Measurements from ENCODE around the gene SUCNR1.
"Not testable (repeated sequence)": the region's sequence is repeated elsewhere in the genome, so short reads cannot be mapped to it uniquely, and the experiment has no call there.

The SUCNR1 gene, protein sequence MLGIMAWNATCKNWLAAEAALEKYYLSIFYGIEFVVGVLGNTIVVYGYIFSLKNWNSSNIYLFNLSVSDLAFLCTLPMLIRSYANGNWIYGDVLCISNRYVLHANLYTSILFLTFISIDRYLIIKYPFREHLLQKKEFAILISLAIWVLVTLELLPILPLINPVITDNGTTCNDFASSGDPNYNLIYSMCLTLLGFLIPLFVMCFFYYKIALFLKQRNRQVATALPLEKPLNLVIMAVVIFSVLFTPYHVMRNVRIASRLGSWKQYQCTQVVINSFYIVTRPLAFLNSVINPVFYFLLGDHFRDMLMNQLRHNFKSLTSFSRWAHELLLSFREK

DNA sequence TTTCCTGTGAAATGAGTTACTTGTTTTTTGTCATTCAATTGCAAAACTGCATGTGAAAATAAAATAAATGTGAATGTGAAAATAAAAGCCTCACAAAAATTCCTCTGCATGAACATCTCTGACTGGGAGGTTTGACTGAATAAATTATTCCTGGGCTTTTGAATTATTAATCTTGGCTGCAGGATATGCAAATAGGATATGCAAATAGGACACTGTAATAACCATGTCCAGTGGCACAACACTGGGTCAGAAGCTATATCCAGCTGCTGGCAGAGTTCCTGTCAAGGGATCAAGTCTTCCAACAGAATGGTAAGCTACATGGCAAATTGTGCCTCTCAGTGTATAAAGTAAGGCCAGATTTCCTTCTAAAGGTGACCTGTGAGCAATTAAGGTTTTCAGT is at the start of gene SUCNR1:
SUCNR1 (plus strand) TSS at position 246 of the 400 bp plus-strand sequence. CDS start 6,250 bp downstream, outside the sequence.
- no peak for DNase-seq (ENCODE audit: low read depth)

DNA sequence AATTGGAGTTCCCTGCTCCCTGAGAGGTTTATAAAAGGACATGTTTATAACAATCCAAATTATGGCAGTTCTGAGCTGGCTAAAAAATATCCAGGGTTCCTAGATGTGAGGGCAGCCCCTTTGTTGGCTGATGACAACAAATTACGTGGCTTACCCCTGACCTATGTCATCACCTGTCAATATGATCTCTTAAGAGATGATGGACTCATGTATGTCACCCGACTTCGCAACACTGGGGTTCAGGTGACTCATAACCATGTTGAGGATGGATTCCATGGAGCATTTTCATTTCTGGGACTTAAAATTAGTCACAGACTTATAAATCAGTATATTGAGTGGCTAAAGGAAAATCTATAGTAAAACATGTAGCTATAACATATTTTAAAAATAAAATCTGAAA is 45.6 kb upstream of the SUCNR1 start:
- no peak for DNase-seq (ENCODE audit: low read depth)

DNA sequence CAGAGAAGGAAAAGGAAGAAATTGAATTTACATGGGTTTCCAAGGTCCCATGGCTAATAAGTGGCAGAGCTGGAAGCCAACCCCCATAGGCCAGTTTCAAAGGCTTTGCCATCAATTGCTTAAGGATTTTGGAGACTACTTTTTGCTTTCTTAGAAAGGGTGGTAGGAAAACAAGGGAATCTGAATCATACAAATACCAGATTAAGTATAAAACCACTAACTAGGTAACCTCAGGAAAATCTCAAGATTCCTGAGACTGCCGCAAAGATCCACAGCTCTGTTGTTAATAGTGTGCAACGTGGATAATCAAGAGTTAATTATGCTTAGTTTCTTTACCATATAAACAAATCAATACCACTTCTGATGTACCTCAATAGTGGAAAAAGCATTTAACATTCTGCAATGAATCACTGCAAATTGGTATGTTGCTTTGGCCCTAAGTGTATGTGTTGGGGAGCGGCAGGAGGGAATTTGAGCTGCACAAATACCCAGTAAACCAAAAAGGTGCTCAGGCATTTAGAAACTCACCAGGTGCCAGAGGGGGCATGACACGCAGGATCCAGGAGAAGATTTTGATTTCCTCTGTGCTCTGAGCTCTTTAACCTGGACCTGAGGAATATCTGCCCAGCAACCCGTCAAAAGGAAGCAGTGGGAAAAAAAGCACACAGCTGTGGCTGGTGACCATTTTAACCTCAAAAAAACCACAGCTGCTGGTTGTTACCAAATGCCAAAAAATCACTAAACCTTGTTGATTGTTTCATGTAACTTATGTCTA is 37.5 kb upstream of the SUCNR1 start:
- DNase-seq (ENCODE audit: low read depth), result no peak

DNA sequence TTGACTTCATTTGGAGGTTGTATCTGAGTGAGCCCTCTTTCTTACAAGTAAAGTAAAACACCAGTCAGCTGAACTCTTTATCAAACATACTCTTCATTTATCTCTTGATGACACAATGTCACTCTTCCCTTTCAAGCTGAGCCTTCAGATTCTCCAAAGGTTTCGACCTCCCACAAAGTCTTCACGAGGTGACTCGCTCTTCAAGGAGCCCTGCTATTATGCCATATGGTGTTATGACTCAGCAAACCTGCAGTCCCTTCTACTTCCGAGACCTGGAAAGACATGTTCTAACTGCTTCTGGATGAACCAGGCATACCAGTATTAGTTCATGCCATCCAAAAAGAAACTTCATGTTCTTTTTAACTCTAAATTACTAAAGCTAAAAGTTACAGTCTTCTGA is 36.4 kb upstream of the SUCNR1 start:
- no peak for DNase-seq (ENCODE audit: low read depth)

DNA sequence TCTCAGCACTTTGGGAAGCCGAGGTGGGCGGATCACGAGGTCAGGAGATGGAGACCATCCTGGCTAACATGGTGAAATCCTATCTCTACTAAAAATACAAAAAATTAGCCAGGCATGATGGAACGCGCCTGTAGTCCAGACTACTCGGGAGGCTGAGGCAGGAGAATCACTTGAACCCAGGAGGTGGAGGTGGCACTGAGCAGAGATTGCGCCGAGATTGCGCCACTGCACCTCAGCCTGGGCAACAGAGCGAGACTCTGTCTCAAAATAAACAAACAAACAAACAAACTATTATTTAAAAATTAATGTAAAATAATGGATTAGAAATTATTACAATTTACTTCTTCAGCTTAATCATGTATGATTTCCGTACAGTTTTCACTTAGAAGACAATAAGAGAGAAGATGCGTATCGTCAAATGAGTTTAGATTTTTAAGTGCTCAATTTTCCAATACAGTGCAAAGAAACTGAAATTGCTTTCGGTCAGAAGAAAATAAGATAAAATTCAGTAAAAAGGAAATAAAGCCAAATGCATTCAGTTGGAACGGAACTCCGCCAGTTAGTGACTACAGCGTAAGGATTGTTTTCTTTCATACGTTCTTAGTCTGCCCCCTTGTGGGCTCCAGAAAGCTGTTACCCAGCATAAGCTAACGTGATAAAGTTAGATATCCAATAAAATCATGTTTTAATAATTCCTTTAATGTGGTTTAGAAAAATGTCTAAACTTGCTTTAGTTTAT is 34.7 kb upstream of the SUCNR1 start:
- no peak for DNase-seq (ENCODE audit: low read depth)

DNA sequence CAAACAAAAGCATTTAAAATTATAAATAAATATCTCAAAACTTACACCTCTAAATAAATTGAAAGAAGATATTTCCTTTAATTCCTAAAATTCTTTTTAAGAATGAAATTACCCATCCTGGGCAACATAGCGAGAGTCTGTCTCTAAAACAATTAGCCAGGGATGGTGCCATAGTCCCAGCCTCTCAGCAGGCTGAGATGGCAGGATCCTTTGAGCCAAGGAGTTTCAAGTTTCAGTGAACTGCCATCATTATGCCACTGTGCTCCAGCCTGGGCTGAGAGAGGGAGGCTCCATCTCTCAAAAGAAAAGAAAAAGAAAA is 34.2 kb upstream of the SUCNR1 start:
- DNase-seq (ENCODE audit: low read depth), result no peak

DNA sequence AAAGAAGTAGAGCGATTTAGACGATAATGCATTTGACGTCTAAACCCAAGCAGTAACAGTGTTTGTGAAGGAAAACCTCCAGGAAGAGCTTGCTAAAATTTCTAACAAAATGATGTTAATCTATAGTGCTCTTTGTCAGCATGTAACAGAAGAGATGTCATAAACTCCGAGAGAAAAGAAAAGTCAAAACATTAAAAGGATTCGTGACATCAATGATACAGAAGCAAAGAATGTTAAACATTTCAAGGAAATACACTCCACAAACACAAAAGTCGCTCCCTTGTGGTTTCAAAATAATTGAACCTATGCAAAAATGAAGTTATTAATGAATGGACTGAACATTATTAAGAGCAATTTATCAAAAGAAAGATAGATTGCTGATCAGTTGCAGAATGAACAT is 31.6 kb upstream of the SUCNR1 start:
- no peak for DNase-seq (ENCODE audit: low read depth)

DNA sequence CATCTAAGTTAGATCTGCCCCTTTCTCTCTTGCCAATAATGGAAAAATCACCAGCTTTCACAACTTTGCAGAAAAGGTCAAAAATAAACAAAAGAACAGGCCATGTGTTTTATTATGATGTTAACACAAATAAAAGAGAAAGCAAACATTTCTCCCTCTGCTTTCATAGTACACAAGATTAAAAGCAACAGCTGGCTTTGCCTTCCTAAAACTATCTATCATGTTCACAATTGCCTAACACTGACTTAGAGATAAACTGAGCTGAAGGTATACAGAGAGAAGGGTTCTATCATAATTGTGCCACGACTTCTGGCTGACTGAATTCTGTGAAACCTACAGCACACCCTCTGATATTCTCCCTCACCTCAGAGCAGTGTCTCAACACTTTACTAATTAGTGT is 30.2 kb upstream of the SUCNR1 start:
- DNase-seq (ENCODE audit: low read depth), result no peak

DNA sequence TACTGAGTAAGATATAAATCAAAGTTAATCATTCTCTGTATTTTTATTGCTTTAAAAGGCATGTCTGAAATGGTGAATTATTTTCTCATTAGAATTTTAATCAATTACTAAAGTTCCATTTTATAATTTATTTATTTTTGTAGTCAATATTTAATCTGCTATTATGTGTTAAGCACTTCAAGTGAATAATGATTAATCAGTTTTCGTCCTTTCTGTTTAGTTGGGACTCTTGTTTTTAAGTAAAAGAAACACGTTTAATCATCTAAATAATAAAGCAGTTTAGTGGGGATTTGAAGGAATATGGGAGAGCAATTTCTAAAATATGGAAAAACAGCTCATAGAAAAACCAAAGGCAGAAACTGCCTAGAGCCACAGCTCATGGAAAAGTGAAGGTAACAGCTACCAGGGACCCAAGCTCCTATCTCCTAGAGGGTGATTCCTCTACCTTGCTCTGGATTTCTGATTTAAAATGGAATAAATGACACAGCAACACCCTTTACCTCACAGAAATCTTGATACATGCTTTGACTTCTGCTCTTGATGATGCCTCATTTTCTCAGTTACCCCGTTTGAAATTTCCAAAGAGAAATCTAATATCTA is 28.0 kb upstream of the SUCNR1 start:
- no peak for DNase-seq (ENCODE audit: low read depth)

DNA sequence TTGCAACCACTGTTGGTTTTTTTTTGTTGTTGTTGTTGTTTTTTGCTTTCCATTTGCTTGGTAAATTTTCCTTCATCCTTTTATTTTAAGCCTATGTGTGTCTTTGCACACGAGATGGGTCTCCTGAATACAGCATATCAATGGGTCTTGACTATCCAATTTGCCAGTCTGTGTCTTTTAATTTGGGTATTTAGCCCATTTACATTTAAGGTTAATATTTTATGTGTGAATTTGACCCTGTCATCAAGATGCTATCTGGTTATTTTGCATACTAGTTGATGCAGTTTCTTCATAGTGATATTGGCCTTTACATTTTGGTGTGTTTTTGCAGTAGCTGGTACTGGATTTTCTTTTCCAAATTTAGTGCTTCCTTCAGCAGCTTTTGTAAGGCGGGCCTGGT is 23.4 kb upstream of the SUCNR1 start:
- not testable (repeated sequence) for DNase-seq (ENCODE audit: low read depth)

DNA sequence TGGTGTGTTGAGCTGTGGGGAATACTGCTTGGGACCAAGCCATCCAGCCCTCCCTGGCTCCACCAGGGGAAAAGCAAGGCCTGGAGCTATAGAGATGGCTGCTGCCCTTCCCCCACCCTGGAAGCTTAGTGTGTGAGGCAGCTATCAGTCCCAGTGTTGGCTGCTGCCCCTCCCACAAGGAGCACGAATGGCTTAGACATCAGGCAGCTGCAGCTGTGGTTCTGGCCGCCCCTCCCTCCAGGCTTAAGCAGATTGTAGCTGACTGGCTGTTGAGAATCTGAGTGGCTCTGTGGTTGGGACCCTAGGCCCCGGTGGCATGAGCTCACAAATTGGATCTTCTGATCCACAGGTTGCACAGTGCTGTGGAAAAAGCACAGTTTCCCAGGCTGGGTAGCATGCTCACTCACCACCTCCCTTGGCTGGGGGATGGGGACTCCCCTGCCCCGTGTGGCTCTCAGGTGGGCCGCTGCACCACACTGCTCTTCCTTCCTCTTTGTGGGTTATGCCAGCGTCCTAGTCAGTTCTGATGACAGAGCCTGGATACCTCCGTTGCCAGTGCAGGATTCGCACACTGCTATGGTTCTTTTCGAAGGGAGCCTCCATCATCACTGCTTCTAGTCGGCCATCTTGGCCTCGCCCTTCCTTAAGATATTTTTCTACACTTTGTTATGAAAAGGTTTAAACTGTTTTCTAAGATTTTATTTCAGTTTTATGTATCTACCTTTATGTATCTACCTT is 21.2 kb upstream of the SUCNR1 start:
- no peak for DNase-seq (ENCODE audit: low read depth)

DNA sequence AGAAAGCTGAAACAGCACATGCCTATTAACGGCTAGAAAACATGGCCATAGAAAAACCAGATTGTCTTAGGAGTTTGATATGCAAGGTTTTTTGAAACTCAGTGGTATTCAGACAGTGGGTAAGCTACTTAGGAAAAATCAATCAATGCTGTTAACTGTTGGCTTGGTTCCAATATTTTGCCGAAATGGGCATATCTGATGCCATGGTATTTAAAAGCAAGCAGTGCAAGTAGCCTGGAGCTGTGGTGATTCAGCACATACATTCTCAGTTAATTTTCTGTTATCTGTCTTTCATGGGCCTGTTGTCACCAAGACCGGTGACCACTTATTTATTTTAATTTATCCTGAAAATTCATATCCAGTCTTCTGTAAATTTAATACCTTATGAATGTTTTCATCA is 17.3 kb upstream of the SUCNR1 start:
- no peak for DNase-seq (ENCODE audit: low read depth)

DNA sequence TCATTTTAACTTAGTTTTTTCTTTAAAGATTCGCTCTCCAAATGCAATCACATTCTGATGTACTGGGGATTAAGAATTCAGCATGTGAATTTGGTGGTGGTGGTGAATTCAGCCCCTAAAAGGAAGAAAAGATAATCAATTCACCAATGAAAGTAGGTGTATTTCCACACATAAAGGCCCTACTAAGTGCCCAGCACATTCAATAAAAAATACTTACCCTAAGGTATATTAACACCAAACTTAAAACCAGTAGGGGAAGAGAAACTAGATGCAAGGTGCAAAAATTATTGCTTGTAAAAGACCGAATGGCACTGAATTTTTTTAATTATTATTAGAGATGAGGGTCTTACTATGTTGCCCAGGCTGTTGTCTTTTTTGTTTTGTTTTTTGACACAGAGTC is 16.8 kb upstream of the SUCNR1 start:
- DNase-seq (ENCODE audit: low read depth), result no peak

DNA sequence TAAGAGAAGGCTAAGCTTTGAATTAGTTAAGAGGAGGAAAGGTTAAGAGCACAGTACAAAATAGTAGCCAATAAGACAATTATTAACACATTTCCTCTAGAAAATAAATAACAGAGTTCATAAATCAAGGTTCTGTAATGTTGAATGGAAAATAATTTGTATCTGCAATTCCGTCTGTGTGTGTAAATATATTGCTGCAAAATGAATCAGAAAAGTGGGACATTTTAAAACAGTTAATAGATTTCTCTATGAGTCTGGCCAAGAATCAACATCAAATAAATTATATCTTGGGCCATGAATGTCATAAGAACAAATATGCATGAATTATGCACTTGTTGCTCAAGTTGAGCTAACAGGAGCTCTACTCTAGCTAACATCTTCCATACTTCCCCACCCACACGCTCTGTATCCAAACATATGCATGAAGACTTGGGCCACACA is 14.2 kb upstream of the SUCNR1 start:
- no peak for DNase-seq (ENCODE audit: low read depth)

DNA sequence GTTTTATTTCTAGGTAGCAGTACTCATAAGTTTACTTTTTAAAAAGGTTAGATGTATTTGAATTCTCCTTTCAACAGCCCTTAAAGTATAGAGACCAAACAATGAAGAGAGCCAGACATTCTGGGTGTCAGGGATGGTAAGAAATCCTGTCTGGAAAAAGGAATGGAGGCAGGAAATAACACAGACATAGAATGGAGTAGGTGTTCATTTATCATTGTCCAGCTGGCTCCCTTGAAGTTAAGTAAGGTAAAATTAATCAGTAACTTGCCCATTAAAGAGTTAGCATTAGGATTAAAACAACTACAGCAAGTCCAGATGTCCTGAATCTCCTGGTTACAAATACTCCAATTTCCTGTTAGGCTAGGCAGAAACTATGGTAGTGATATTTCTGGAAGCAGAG is 13.5 kb upstream of the SUCNR1 start:
- no peak for DNase-seq (ENCODE audit: low read depth)

DNA sequence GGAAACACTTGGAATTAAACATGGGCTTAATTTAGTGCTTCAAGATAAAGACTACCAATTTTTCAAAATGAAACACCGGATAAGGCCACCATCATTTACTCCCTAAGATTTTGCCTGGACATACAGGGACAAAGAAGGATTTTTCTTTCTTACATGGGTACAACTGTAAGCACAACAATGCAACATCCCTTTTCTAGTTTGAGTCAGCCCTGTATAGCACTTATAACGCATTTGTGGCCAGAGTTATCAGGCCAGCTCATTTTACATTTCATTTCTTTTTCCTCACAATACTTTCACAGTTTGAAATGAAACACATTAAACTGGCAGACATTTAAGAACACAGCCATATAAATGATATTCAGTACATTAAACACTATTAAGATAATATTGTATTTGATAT is 9.8 kb upstream of the SUCNR1 start:
- DNase-seq (ENCODE audit: low read depth), result no peak

DNA sequence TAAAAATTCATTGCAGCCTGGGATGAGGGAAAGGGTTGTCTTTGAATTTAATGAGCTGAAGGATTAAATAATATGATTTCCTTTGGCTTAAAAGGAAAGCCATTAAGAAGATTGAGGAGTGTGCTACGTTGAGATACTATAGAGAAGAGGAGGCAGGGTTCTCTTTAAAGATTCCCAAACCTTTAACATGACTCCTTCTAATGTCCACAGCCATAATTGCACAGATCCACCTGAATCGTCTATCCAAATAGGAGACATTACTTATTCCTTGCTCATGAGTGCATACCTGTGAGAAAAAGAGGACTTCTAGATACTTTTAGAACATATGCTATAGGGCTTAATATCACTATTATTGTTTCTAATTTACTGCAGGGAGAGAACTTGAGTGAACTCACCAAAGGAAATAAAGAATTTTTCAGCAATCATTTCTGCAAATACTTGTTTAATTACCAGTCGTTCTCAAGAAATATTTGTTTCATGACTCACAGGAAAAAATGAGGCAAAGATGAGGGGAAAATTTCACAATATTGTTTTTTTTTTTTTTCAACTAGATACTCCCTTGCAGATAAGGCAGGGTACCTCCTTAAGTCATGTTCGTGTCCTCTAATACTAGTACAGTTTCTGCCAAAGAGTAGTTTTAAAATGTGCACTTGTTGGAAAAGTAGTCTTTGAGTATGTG is 8.9 kb upstream of the SUCNR1 start:
- no peak for DNase-seq (ENCODE audit: low read depth)

DNA sequence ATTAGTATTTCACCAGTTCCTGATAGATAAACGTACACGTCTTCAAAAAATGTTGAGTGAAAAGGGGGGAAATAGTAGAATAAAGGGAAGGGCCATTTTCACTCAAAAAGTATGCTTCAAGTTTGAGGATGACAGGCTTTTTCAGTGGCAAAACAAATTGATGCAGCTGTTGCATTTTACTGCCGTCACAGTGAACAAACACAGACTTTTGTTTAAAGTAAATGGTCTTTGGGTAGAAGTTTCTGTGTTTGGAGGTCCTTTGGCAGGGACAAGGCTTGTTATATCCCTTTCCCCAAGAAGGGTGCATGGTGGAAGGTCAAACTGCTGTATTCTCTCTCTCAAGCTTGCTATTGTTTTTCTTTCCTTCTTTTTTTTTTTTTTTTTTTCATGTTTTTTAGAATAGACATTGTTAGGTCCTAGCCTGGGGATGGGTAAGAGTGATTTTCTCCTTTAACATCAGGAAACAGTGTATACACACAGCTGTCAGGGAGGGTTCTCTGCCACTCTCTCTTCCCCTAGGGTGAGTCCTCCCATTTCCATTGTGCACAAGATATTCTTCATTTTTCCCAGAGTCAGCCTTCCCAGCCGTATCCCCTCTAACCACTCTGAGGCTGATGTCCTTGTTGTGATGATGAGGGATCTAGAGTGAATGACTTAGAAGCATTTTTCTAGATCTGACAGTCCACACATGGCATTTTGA is 6.6 kb upstream of the SUCNR1 start:
- no peak for DNase-seq (ENCODE audit: low read depth)

DNA sequence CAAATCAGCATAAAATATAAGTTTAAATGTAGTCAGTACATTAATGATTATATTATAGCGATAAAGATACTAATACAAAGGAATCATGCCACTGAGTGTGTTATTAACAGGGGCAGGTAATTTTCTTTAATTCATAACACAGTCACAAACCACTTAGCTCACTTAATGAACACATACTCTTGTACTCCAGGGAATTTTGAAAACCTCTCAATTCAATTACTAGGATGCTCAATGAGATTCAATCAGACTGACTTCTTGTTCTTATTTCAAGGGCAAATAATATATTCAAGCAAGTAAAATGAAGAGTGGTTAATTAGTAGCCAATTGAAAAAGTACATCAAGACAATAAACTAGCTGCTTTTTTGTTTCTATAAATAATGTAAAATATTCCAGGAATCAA is 5.8 kb upstream of the SUCNR1 start:
- no peak for DNase-seq (ENCODE audit: low read depth)

DNA sequence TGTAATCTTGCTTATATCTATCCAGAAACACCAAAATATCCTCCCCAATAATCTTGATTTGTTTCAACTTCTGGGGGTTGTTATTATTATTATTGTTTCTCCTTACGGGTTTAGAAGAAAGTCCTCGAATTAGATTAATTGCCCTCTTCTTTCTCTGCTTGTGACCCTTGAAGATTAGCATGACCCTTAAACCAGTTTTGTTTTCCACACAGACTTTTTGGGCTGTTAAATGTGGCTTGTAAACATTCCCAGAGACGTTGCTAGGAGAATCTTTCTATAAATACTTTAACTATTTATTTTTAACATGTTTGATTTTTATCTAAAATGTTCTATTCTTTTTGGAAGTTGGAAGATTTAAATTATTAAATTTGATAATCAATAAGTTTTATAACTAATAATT is 4.3 kb upstream of the SUCNR1 start:
- no peak for DNase-seq (ENCODE audit: low read depth)

All from stimulated activated CD8-positive, alpha-beta memory T cell treated with anti-CD3 and anti-CD28 coated beads, Interleukin-15, amount 100 ng/mL, for 24 hours (primary cell).